HG02973 (cell line): ENCODE data around the gene GGA2.
A peak's percentile ranks its signal among the peaks of the same experiment; 100 is the strongest.
"Not testable (repeated sequence)": the region's sequence is repeated elsewhere in the genome, so short reads cannot be mapped to it uniquely, and the experiment has no call there.

Experiments used
- ATAC-seq: cut with Tn5 transposase; IDR thresholded peaks from one replicate; pipeline ENCODE4 v1.9.1; 2021; ENCODE audit warnings: moderate library complexity; ENCODE audit not compliant: unreplicated experiment

The GGA2 gene

DNA sequence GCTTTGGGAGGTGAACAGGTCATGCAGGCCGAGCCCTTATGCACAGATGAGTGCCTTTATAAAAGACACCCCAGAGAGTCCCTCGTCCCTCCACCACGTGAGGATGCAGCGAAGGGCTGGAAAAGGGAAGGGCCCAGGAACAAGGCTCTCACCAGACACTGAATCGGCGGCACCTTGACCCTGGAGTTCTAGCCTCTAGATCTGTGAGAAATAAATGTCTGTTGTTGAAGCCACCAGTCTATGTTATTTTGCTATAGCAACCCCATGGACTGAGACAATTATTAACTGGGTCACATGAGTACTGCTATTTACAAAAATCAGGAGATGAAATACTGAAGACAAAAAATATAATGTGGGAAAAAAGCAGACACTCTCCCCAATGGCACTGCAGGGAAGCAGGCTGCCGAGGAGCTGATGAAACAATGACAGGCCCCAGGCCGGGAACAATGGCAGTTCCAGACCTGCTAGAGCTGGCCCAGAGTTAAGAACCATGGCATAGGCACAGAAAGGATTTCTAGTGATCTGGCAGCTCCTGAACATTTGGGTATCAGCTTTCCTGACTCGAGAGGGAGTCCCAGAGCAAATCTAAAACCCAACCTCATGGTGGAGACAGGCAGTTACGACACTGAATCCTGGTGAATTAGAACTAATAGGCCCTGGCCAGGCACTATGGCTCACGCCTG is 17.8 kb upstream of the GGA2 start:
- no peak for ATAC-seq

DNA sequence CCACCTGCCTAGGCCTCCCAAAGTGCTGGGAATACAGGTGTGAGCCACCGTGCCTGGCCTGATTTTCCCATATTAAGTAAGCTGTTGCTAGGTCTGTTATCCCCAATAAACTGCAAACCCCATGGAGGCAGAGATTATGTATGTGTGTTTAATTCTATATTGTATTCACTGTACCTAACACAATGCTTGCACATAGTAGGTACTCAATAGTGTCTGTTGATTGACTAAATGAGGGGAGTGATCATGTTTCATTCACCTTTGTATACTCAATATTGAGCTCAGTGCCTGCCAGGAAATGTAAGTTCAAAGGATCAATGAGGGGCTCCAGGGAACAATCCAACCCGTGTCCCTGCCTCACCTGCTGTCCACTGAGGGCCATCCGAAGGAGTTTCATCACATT is 14.6 kb upstream of the GGA2 start:
- no peak for ATAC-seq

DNA sequence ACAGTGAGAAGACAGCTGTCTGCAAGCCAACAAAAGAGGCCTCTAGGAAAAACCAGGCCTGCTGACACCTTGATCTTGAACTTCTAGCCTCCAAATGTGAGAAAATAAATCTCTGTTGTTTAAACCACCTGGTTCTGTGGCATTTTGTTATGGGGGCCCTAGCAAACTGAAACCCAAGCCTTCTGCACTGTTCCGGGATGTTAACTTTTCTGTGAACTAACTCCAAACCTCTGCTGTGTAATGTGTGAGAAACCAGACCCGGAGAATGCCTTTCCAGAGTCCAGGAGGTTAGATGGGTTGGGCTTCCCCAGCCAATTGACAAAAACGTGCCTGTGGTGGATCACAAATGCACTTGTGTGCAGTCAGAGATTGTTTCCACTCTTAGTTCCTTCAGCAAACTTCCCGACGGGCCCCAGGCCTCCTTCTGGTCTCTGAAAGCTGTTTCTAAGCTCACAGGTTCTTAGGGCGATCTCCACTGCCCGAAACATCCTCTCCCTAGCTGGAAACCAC is 13.6 kb upstream of the GGA2 start:
- ATAC-seq = no peak

DNA sequence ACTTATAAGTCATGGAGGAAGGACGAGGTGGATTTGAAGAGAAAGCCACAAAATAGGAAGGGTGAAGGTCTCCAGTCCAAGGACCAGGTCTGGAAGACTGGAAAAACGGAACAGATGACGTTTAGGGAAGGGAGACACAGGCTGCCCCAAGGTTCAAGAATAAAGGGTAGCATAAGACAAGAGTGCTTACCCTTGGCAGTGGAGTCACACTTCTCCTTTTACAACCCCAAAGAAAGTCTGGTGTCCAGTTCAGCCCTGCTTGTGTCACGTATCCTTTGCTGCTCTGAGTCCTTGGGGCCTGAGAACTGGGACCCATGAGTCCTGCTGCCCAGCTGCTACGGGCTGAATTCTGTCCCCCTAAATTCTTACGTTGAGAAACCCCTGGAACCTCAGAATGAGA is 13.0 kb upstream of the GGA2 start:
- no peak for ATAC-seq

DNA sequence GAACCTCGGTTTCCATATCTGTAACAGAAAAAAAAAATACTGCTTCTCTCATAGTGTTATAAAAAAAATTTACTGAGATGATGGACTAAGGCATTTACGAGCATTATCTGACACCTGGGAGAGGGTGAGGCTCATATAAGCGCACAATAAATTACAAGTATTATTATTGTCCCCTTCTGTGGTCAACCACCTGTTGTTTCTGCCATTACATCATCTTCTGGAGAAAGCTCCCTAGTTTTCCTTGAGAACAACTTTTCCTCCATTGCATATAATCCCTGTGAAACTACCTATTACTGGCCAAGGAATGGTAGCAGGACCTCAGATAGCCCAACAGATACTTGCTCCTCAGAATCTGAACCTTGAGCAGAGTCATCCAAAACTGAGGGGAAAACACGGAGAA is 11.7 kb upstream of the GGA2 start:
- no peak for ATAC-seq

DNA sequence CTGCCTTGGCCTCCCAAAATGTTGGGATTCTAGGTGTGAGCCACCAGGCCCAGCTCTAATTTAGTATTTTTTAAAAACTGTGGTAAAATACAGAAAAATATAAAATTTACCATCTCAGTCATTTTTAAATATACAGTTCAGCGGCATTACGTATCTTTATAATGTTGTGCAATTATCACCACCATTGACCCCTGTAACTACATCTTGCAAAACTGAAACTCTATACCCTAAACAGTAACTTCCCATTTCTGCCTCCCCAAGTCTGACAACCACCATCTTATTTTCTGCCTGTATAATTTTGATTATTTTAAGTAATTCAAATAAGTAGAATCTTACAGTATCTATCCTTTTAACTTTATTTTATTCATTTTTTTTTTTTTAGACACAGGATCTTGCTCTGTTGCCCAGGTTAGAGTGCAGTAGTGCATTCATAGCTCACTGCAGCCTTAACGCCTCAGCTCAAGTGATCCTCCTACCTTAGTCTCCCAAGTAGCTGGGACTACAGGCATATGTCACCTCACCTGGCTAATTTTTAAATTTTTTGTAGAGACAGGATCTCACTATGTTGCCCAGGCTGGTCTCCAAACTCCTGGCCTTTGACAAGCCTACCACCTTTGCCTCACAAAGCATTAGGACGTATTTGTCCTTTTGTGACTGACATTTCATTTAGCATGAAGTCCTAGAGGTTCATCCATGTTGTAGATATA is 10.9 kb upstream of the GGA2 start:
- ATAC-seq = no peak

DNA sequence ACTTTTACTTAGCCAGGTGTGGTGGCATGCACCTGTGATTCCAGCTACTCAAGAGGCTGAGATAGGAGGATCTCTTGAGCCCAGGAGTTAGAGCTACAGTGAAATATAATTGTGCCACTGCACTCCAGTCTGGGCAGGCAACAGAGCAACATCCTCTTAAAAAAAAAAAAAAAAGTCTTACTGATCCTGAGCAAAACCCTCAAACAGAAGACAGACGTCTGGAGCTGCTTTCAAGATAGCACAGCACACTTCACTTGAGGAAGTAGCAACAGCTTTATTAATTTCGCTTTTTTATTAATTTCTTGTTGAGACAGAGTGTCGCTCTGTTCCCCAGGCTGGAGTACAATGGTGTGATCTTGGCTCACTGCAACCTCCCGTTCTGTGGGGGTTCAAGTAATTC is 10.2 kb upstream of the GGA2 start:
- no peak for ATAC-seq

DNA sequence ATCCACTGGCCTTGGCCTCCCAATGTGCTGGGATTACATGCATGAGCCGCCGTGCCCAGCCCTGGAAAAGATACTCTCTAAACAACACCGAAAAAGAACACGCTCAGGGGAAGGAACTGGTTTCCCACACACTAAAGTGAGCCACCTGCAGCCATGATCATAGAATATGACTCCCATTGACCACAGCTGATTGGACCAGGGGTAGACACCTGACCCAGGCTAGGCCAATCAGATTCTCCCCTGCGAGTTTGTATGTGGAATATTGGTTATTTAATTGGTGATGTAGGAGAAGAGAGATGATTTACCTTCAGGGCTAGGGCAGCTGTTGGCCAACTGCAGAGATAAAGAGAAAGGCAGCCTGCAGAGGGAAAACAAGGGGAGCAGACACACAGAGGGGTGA is 9.0 kb upstream of the GGA2 start:
- no peak for ATAC-seq

DNA sequence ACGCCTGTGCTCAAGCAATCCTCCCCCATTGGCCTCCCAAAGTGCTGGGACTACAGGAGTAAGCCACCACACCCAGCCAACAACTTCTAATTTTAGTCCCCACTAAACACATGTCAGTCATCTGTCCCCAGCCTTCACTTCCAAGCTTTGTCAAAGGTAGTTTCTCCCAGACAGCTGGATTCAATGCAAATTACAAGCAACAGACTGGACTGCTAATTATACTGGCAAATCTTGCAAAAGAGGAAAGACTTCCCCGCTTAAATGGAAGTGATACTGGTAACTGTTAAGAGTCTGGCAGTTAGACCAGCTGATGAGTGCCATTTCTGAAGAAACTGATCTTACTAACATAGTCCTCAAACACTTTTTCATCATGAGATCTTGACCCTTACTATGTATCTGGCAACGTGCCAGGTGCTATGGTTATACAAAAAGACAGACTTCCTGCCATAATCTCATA is 8.2 kb upstream of the GGA2 start:
- peak; percentile 44 for ATAC-seq

DNA sequence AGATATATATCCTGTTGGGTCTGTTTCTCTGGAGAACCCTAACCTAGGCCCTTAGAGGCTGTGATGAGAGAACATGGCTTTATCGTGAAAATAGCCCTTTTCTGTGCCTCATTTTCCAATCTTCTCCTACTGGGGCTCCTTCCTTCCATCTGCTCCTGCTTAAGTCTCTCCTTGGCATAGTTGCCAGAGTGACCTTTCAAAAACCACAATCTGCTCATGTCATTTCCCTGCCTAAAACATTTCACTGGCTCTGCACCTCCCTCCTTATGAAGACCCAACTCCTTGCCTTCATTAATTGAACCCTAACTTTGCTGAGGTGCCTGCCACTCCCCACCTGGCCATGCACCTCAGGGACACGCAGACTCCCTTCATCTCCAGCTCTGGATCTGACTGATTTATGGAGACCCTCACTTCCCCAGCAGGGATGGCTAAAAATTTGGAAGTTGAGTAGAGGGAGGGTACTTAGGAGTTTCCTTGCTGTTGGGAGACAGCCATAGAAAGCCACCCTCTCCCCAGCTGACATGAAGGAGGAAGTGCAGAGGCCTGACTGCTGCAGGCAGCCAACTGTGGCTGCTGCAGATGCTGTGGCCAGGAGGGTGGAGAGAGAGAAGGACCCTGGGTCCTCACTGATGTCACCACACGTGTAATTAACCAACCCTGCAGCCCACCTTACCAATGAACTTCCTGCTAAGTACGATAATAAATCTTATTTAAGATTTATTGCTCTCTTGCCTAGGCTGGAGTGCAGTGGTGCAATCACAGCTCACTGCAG is 6.3 kb upstream of the GGA2 start:
- no peak for ATAC-seq

DNA sequence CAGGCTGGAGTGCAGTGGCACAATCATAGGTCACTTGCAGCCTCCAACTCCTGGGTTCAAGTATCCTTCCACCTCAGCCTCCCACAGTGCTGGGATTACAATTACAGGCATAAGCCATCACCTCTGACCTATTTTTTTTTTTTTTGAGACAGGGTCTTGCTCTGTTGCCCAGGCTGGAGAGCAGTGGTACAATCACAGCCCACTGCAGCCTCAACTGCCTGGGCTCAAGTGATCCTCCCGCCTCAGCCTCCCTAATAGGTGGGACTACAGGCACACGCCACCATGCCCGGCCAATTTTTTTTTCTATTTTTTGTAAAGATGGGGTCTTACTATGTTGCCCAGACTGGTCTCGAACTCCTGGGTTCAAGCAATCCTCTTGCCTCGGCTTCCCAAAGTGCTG is 5.6 kb upstream of the GGA2 start:
- no peak for ATAC-seq

DNA sequence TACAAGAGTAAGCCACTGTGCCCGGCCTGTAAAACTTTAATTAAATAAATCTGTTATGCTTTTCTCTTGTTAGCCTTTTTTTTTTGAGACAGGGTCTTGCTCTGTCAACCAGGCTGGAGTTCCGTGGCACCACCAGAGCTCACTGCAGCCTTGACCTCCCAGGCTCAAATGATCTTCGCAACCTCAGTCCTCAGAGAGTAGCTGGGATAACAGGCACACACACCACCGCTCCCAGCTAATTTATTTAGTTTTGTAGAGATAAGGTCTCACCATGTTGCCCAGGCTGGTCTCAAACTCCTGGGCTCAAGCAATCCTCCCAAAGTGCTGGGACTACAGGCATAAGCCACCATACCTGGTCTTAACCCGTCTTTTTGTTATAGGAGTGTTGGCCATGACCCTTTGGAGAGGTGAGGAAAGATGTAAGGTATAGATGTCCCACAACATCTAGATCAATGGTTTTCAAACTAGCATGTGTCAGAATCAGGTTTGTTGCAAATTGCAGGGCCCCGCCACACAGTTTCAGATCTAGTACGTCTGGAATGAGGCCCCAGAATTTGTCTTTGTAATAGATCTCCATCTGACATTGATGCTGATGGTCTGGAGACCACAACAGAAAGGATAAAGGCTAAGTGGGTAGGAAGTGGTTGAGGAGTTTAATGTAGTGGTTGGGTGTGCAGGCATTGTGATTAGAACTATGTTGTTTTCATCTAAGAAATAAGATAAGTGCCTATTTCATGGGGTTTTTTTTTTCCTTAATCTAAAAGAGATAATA is 4.3 kb upstream of the GGA2 start:
- no peak for ATAC-seq

DNA sequence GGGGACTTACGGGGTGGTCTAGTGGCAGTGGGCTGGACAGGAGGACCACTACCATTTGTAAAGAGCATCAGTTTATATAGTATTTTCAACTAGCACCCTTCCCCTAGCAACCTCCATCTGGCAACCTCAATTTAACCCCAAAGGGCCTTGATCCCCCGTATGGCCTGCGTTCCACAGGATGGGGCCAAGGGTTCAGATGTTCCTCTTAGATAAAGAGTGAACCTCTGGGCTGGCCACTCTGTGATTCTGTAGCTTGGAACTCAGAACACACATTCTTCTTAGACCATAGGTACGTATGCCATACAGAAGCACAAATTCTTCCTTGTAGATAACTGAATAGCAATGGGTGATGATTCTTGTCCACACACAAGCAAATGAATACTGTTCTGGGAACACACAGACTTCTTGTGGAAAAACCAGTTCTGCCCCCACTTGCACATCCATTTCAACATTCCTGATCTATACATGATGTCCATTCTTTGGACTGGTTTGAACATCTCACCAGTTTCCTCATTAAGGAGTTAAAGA is 1.9 kb upstream of the GGA2 start:
- ATAC-seq = no peak

DNA sequence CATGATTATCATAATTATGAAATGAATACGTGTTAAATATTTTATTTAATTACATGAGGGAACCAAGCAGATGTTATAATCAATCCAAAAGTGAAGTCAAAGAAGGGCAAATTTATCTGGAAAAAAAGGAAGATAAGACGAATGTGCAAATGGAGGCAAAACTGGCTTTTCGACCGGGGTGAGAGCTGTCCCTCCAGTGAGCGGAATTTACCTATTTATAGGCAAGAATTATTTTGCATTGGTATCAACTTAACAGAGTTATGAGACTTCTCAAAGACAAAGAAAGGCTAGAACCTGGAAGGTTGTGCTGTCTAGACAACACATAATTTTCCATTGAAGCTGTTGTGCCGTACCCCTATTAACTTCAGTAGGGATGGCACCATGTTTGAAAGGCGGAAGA is 1.4 kb upstream of the GGA2 start:
- no peak for ATAC-seq

DNA sequence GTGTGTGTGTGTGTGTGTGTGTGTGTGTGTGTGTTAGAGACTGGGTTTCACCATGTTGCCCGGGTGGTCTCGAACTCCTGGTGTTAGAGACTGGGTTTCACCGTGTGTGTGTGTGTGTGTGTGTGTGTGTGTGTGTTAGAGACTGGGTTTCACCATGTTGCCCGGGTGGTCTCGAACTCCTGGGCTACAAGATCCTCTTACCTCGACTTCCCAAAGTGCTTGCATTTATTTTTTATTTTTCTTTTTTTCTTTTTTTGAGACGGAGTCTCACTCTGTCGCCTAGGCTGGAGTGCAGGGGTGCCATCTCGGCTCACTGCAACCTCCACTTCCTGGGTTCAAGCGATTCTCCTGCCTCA is 599 bp upstream of the GGA2 start:
- ATAC-seq = not testable (repeated sequence)

DNA sequence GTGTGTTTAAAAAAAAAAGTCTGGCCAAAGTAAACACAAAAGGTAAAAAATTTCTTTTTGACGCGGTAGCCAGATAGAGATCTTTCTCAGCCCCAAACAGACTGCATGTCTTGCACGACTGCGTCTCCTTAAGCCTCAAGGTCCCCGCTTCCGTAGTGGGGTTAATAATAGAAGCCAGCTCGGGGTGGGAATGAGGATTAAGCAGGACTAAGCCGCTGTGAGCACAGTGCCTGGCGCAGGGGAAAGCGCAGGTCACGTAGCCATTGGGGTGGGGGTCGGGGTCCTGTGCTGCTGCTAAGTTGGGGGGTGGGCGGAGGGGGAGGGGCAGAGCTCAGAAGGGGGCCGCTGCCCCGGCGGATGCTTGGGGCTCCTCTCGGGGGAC is 521 bp downstream of the GGA2 start:
- ATAC-seq = peak; percentile 14

DNA sequence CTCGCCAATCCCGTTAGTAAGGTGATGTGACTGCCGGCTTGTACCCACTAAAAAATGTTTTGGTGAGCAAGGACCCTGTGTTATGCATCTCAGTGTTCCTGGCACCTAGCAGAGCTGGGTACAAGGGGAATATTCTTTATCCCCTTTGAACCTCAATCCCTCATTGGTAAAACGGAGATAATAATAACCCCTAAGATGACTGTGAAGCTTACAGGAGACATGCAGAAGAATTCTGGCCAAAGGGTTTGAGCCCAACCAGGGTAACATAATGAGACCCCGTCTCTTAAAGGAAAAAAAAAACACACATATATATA is 896 bp downstream of the GGA2 start:
- ATAC-seq = no peak

DNA sequence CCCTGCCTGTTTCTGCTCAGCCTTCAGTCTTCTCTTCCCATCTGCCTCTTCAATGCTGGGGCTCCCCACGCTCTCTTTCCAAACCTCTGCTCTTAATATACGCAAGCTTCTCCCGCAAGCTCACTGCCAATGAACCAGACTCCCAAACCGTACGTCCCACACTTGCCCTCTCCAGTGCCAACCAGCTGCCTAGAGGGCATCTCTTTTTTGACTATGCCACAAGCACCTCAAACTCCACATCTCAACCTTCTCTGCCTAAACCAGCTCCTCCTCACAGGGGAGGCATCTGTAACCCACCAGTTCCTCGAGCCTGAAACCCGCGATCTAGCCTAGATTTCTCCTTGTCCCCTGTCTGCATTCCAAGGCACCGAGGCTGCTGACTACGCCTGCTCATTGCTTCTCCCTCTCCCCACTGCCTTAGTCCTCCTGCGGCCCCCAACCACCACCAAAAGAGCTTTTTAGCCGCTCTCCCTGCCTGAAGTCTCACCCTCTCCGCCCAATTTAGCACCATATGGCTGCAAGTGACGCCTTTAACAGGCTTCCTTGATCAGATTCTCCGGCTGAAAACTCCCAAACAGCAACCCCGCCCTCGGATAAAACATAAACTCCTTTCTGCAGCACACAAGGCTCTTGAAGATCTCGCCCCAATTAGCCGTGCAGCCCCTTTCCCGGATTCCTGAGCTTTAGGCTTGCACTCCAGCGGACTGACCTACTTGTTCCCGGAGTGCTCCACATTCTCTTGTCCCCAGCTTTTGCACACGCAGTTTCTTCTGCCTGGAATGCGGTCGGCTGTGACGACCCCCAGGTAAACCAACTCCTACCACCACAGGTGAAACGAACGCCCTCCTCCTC is 1.5 kb downstream of the GGA2 start:
- no peak for ATAC-seq

DNA sequence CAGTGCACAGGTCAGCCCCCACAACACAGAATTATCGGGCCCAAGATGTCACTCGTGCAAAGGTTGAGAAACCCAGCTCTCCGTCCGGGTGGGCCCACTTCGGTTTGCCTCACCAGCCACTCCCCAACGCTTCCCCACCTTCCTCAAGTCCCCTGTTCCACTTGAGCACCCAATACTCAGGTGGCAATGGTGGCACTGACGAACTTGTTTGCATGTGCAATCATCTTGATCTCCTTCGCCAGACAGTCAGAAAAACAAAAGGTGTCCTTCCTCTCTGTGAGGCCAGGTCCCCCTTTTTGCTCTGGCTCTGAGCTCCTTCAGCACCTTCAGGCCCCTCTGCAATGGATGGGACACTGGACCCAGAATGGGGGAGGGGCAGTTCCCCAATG is 3.7 kb downstream of the GGA2 start:
- ATAC-seq = no peak
